ENCODE data around the gene SLC28A3.

DNA sequence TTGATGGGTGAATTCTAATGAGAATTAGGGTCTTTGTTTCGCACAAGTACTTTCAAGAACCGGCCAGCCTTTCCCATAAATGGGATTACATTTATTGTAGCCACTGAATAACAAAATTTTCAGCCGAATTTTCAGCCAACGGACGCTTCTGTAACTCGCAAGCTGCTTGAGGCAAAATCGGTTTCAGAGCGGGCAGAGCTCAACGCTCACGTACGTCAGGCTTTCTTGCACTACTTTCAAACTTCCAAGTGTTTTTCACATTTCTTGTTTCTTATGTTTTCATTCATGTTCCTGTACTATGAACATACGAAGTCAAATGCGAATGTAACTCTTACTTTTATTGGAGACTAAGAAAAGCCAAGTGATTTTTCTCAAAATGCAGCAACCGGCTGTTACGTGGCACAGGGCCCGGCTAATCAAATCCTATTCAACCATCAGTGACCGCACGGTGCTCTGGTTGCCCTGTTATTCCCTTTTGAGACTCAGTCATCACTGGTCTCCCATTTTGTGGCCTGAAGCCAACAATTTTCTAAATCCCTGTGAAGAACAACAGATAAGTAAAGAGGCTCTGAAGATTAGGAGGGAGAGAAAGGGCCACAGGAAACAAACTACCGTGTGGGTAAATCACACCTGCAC is 68.5 kb downstream of the SLC28A3 start:
- TF ChIP-seq, protein P1, sequence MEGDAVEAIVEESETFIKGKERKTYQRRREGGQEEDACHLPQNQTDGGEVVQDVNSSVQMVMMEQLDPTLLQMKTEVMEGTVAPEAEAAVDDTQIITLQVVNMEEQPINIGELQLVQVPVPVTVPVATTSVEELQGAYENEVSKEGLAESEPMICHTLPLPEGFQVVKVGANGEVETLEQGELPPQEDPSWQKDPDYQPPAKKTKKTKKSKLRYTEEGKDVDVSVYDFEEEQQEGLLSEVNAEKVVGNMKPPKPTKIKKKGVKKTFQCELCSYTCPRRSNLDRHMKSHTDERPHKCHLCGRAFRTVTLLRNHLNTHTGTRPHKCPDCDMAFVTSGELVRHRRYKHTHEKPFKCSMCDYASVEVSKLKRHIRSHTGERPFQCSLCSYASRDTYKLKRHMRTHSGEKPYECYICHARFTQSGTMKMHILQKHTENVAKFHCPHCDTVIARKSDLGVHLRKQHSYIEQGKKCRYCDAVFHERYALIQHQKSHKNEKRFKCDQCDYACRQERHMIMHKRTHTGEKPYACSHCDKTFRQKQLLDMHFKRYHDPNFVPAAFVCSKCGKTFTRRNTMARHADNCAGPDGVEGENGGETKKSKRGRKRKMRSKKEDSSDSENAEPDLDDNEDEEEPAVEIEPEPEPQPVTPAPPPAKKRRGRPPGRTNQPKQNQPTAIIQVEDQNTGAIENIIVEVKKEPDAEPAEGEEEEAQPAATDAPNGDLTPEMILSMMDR (conservative IDR thresholded peaks at IDR 0.05), result no peak
- no peak for TF ChIP-seq EZH2 (IDR thresholded peaks at IDR 0.05; ENCODE audit: low read depth)
